Parathyroid adenoma (tissue), 2 donors: ENCODE measurements around the gene SLC28A1.

ENCODE experiments used
- H2AFZ ChIP-seq: fragments of 300-600 bp; sonication (generic); one replicate; pipeline ENCODE4 v1.7.0; 2017; ENCODE audit warnings: antibody characterized with exemption, mild to moderate bottlenecking
- H3K27ac ChIP-seq: fragments of 300-600 bp; sonication (generic); one replicate; pipeline ENCODE4 v1.7.0; 2017
- H3K27me3 ChIP-seq: fragments of 300-600 bp; sonication (generic); one replicate; pipeline ENCODE4 v1.7.0; 2017; ENCODE audit warnings: low read length; ENCODE audit not compliant: control insufficient read depth, insufficient read depth
- H3K36me3 ChIP-seq: fragments of 300-600 bp; sonication (generic); one replicate; pipeline ENCODE4 v1.7.0; 2017; ENCODE audit warnings: low read length; ENCODE audit not compliant: control insufficient read depth, insufficient read depth
- H3K4me1 ChIP-seq: fragments of 300-600 bp; sonication (generic); one replicate; pipeline ENCODE4 v1.7.0; 2017; ENCODE audit warnings: control low read depth
- H3K4me2 ChIP-seq: fragments of 300-600 bp; sonication (generic); one replicate; pipeline ENCODE4 v1.7.0; 2017; ENCODE audit warnings: low read length
- H3K4me3 ChIP-seq: fragments of 300-600 bp; sonication (generic); one replicate; pipeline ENCODE4 v1.7.0; 2017; ENCODE audit warnings: low read depth, low read length
- H3K79me2 ChIP-seq: fragments of 300-600 bp; sonication (generic); one replicate; pipeline ENCODE4 v1.7.0; 2017; ENCODE audit warnings: control low read depth
- H3K9ac ChIP-seq: fragments of 300-600 bp; sonication (generic); one replicate; pipeline ENCODE4 v1.7.0; 2017; ENCODE audit warnings: mild to moderate bottlenecking
- H3K9me3 ChIP-seq: fragments of 300-600 bp; sonication (generic); one replicate; pipeline ENCODE4 v1.7.0; 2017; ENCODE audit warnings: low read length; ENCODE audit not compliant: control insufficient read depth
- CTCF ChIP-seq: fragments of 300-600 bp; sonication (generic); IDR thresholded peaks from one replicate; pipeline ENCODE4 v1.7.0; 2017; ENCODE audit warnings: antibody characterized with exemption, mild to moderate bottlenecking
- donor health status: primary hyperparathyroidism.

SLC28A1 gene

GRCh38 chr15:84981054-84981710 lies 96.7 kb downstream of the SLC28A1 start:
- Histone ChIP-seq H3K27me3 (no peaks in the 10 kb centered on the region), H3K27ac (peak overlapping the region; percentile 87), H3K4me3 (peak overlapping the region; percentile 83), H3K4me1 (no peaks in the 10 kb centered on the region), H2AFZ (peak overlapping the region; percentile 88), H3K9ac (no peak overlapping the region), H3K4me2 (peak overlapping the region; percentile 78), H3K9me3 (no peaks in the 10 kb centered on the region), H3K79me2 (no peaks in the 10 kb centered on the region), H3K36me3 (no peaks in the 10 kb centered on the region)
- no peak for TF ChIP-seq CTCF

- Histone ChIP-seq H2AFZ (peak within 1 kb of the TSS; percentile 88), H3K79me2 (no peaks in the 10 kb centered on the region), H3K27me3 (no peaks in the 10 kb centered on the region), H3K9ac (no peak within 1 kb of the TSS), H3K9me3 (no peaks in the 10 kb centered on the region), H3K4me2 (peak within 1 kb of the TSS; percentile 78), H3K4me3 (peak within 1 kb of the TSS; percentile 83), H3K27ac (peak within 1 kb of the TSS; percentile 87), H3K4me1 (no peaks in the 10 kb centered on the region), H3K36me3 (no peaks in the 10 kb centered on the region)
- no peak for TF ChIP-seq CTCF
Measured at GRCh38 chr15:84981711-84982300, 97.3 kb downstream of the SLC28A1 start, which contains the start of gene PDE8A. Gene PDE8A, plus strand, starts transcription at chr15:84981856. Its CDS starts 307 bp downstream, at chr15:84982163.

- Histone ChIP-seq H3K9me3 (no peaks in the 10 kb centered on the region), H2AFZ (peak overlapping the region; percentile 74), H3K4me1 (no peaks in the 10 kb centered on the region), H3K79me2 (no peaks in the 10 kb centered on the region), H3K27me3 (no peaks in the 10 kb centered on the region), H3K27ac (peak overlapping the region; percentile 69), H3K36me3 (no peaks in the 10 kb centered on the region), H3K9ac (no peak overlapping the region), H3K4me2 (peak overlapping the region; percentile 65), H3K4me3 (peak overlapping the region; percentile 49)
- TF ChIP-seq CTCF = no peak
Measured at GRCh38 chr15:84982301-84982920, 97.9 kb downstream of the SLC28A1 start.

- peak overlapping the region; percentile 74 for H2AFZ ChIP-seq
- peak overlapping the region; percentile 65 for H3K4me2 ChIP-seq
- peaks cover under 1% of the 10 kb centered on the region for H3K79me2 ChIP-seq
- no peaks in the 10 kb centered on the region for H3K36me3 ChIP-seq
- no peaks in the 10 kb centered on the region for H3K27me3 ChIP-seq
- H3K9ac ChIP-seq = no peak overlapping the region
- peaks cover 6% of the 10 kb centered on the region for H3K4me1 ChIP-seq
- peak overlapping the region; percentile 6 for H3K4me3 ChIP-seq
- no peak overlapping the region for H3K27ac ChIP-seq
- H3K9me3 ChIP-seq = no peaks in the 10 kb centered on the region
- TF ChIP-seq CTCF = no peak
Measured at GRCh38 chr15:84983294-84983693, 98.8 kb downstream of the SLC28A1 start.
